ENCODE results near the gene IL17RC.

The IL17RC gene

DNA sequence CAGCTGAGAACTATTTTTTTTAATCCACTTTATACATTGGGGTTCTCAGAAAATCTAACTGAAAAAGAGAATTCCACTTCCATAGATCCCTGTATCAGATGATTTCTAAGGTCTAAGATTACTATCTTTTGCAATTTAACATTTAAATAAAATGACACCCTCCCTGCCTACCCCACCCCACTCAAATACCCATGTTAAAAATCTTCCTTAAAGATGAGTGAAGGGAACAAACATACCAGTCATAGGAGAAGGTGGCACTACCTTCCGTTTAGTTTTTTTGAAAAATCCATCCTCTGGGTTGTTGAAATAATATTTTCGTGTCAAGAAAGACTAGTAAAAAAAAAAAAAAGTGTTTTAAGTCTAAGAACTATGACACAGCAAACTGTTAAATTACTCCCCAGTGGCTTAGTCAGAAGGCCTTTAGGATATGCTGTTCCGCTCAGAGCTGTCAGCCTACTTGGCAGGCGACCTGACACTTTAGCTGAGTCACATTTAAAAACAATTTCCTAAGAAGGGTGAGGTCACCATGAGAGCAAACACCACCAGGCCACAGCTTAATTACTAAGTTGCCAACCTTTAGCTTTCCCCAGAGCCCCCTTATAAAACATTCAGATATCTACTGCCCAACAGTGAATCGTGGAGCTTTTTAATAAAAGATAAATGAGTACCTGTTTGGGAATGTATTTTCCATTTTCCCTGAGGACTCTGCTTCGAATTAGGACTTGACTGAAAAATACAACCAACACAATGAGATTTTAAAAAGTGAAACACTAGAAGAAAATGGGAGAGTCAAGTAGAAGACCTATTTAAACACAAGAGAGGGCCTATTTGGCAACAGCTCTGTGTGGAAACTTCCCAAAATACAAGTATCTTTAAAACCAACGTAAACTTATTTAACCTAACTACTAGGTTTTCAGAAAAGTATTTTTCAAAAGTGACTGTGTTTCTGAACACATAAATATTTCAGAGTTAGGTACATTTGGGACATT is 60.1 kb downstream of the IL17RC start:
- peak; percentile 93 for DNase-seq
- Histone ChIP-seq H3K27ac (peak overlapping the region; percentile 83), H3K4me3 (ENCODE audit: low read depth, low read length) (no peak overlapping the region), H3K27me3 (replicated peaks) (no peaks in the 10 kb centered on the region), H3K36me3 (replicated peaks) (peaks cover 30% of the 10 kb centered on the region)
- in situ Hi-C loops (cut with HindIII; ENCODE audit: low pct_ligation_motif_present, low sequenced_read_pairs): no loop called here
- TF ChIP-seq, protein P1, sequence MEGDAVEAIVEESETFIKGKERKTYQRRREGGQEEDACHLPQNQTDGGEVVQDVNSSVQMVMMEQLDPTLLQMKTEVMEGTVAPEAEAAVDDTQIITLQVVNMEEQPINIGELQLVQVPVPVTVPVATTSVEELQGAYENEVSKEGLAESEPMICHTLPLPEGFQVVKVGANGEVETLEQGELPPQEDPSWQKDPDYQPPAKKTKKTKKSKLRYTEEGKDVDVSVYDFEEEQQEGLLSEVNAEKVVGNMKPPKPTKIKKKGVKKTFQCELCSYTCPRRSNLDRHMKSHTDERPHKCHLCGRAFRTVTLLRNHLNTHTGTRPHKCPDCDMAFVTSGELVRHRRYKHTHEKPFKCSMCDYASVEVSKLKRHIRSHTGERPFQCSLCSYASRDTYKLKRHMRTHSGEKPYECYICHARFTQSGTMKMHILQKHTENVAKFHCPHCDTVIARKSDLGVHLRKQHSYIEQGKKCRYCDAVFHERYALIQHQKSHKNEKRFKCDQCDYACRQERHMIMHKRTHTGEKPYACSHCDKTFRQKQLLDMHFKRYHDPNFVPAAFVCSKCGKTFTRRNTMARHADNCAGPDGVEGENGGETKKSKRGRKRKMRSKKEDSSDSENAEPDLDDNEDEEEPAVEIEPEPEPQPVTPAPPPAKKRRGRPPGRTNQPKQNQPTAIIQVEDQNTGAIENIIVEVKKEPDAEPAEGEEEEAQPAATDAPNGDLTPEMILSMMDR (IDR thresholded peaks at IDR 0.05; ENCODE audit: low read depth, low read length, missing control alignments): no peak

DNA sequence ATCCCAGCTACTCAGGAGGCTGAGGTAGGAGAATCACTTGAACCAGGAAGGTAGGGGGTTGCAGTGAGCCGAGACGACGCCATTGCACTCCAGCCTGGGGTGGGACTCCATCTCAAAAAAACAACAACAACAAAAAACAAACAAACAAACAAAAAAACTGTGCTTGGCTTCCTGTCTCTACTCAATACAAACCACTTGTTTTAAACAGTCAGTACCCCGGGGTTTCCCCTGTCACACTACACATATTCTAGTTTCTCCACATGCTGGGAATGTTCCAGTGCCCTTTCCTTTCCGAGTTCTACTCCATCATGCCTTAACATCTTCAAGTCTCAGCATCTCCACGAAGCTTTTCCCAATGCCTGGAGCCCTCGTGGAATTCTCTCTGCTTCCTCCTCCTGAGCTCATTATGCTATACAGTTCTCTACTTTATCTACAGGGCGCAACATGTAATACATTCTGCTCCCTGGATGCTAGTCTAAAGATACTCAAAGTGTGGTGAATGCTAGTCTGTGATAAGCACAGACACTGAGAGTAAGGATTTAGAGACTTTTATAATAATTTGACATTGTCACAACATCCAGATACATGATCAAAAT is 61.9 kb downstream of the IL17RC start:
- H3K4me3 ChIP-seq (ENCODE audit: low read depth, low read length): no peak overlapping the region
- DNase-seq: no peak
- peaks cover 22% of the 10 kb centered on the region for H3K36me3 ChIP-seq (replicated peaks)
- no peak overlapping the region for H3K27ac ChIP-seq
- in situ Hi-C loops (cut with HindIII; ENCODE audit: low pct_ligation_motif_present, low sequenced_read_pairs): no loop called here
- TF ChIP-seq, protein P1 (IDR thresholded peaks at IDR 0.05; ENCODE audit: low read depth, low read length, missing control alignments): no peak
- H3K27me3 ChIP-seq (replicated peaks): no peaks in the 10 kb centered on the region

DNA sequence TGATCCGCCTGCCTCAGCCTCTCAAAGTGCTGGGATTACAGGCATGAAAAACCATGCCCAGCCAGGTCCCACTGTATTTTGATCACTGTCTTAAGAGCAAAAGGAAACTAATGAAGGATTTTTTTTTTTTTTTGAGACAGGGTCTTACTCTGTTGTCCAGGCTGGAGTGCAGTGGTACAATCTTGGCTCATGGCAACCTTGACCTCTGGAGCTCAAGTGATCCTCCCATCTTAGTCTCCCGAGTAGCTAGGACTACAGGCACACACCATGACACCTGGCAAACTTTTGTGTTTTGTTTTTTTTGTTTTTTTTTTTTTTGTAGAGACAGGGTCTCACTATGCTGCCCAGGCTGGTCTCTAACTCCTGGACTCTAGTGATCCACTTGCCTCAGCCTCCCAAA is 63.4 kb downstream of the IL17RC start:
- DNase-seq: no peak
- Histone ChIP-seq H3K36me3 (replicated peaks) (peaks cover 13% of the 10 kb centered on the region), H3K27me3 (replicated peaks) (no peaks in the 10 kb centered on the region), H3K4me3 (ENCODE audit: low read depth, low read length) (no peak overlapping the region), H3K27ac (no peak overlapping the region)
- in situ Hi-C loops (cut with HindIII; ENCODE audit: low pct_ligation_motif_present, low sequenced_read_pairs): no loop called here
- TF ChIP-seq, protein P1 (IDR thresholded peaks at IDR 0.05; ENCODE audit: low read depth, low read length, missing control alignments): no peak

All from brain microvascular endothelial cell (primary cell).